SKM-1 treated with dmso at 0.1 percent for 144 hours (cell line): ENCODE data around the gene SHISA5.
"Not testable (repeated sequence)": the region's sequence is repeated elsewhere in the genome, so short reads cannot be mapped to it uniquely, and the experiment has no call there.

Source experiments
- DNase-seq: peaks from one replicate; lab custom pipeline; 2025; ENCODE audit not compliant: unreplicated experiment; lab: John Stamatoyannopoulos, UW

The SHISA5 gene

DNA sequence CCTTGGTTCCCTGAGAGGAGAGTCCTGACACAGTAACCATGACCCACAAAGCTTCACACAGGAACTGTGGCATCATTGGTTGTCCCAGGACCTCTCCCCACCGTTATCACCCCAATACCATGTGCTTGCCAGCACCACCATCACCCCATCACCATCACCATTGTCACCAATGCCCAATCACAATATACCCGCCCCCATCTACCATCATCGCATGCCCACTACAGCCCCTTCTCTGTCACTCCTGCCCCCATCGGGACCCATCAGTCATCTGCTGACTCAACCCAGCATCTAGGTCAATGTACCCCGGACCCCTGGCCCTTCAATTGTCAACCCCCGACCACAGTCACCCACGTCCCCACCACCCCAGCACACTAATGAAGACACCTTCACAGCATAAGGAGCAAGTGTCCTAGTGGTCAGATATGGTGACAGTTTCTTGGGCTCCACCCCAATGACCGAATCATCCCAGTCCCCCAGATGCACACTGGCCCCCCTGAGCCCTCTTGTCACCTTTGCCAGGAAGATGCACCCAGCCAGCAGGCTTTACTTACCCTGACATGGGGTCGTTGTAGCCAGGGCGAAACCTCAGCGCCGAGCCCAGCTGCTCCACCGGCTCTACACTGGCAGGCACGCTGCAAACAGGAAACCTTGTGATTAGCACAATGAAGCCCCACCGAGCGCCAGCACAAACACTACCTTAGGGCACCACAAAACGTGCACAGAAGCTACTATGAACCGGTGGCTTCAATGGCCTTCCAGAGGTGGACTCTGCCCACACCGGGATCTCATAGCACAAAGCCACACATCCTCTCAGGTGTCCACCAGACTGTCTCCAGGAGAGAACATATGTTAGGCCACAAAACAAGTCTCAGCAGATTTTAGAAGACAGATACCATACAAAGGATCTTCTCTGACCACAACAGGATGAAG lies 25.1 kb downstream of the SHISA5 start:
- DNase-seq: no peak

DNA sequence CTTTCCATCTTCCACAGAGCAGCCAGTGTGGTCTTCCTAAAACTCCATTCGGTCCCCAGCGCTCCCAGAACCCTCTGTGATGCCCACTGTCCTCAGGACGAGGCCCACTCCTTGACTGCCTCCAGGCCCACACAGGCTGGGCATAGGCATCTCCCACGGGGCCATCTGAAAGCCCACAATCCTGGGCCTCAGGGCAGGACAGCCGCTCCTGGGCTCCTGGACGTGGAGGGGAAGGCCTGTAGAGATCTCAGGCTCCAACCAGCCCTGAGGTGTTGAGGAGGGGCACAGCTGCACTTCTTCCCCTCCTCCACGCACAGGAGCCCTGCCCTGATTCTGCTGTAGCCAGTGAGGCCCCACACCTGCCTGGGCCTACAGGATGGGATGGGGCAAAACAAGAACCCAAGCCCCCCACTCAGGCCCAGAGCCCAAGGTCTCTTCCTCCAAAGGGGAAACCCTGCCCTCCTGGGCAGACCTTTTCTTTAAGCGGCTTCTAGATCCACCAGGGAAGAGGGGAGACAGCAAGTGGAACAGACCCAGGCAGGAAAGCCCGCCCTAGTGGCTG lies 25.9 kb downstream of the SHISA5 start:
- DNase-seq: no peak

DNA sequence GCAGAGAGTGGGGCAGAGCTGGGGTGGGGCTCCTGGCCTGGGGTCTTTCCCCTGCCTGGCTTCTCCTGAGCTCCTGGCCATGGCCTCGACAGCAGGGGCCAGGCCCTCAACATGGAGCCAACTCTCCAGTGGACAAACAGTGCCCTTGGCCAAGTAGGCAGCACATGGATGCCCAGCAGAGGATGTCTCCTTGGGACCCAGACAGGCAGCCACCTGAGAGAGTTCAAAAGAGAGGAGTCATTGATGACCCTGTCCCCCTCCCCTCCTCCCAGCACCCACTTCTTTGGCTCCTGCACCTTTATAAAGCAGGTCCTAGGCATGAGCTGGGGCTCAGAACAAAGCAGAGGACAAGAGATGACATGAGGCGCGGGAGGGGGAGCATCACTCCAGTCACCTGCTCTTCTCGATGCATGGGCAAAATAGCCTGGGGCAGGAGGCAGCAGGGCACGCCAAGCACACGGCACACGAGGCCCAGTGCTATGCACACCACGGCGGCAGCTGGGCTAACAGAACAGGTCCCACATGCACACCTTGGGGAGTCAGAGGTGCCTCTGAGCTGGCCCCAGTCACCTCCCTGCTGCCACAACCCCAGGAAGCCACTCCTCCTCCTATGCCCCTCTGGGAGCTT lies 27.4 kb downstream of the SHISA5 start:
- DNase-seq: no peak

DNA sequence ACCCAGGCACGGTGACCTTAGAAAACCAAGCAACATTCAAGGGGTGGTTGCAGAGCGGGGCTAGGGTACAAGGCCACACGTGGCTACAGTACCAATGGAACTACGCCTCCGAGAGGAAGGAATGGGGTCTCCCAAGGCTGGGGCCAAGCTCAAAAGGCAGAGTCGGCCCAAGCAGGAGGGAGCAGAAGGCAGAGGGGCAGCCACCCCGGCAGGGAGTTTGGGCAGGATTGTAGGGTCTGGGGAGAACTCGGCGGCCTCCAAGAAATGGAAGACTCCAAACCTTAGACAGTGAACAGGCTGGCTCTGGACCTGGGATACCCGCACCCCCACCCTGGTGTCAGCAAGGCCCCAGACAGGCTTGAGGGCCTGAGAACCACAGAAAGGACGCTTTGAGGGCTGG lies 28.8 kb downstream of the SHISA5 start:
- DNase-seq: no peak

DNA sequence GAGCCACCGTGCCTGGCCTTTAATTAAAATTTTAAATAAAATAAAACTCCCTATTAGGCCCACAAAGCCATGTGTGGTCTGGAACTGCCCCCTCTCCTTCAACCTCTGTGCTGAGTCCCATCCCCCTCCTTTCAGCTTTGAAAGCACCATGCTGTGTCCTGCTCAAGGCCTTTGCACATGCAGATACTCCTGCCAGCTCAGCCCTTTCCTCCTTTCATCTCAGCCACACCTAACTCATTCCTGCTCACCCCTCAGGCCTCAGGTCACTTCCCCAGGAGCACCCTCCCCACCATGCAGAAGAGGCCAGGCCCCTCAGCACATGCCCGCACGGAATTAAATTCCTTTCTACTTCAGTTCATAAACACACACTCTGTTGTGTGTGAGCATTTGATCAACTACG lies 29.4 kb downstream of the SHISA5 start:
- DNase-seq: no peak

DNA sequence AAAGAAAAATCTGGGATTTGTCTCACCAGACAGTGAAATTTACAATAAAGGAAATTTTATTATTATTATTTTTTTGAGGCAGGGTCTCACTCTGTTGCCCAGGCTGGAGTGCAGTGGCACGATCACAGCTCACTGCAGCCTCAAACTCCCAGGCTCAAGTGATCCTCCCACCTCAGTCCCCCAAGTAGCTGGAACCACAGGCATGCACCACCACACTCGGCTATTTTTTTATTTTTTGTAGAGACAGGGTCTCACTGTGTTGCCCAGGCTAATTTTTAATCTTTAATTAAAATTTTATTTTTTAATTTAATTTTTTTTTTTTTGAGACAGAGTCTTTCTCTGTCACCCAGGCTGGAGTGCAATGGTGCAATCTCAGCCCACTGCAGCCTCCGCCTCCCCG lies 29.9 kb downstream of the SHISA5 start:
- not testable (repeated sequence) for DNase-seq

DNA sequence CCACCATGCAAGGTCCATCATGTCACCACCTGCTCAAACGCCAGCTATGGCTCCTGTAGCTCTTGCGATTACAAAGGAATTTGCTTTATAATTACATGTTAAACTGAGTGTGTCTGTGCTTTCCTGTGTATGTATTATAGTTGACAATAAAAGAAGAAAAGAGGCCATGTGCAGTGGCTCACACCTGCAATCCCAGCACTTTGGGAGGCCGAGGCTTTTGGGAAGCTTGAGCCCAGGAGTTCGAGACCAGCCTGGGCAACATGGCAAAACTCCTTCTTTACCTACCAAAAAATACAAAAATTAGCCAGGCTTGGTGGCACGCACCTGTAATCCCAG lies 30.4 kb downstream of the SHISA5 start:
- no peak for DNase-seq

DNA sequence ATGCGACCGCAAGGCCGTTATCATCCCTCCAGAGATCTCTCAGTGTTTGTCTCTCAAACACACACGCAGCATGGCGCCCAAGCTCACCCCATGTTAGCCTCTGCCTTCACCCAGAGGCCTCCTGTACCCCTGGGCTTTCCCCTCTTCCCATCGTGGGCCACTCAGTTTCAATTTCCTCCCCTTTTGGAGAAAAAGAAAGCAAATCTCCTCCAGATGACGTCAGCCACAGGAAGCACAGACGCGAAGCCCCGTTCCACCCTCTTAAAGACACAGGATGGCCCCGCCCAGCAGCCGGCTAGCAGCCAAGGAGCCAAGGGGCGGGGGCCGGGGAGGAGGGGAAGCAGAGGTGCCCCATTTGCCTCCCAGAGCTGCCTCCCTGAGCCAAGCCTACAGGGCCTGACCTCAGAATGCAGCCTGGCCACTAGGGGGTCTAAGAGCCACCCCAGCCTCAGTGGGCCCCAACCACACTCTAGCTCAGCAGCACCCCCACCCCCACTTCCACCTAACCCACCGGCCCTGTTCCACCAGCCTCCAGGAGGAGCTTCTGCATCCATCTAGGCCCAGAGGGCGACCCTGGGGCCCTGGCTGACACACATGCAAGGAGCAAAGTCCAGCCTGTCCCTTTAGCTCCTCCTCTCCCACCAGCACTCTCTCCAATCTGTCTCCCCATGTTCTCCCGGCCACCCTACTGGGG lies 30.9 kb downstream of the SHISA5 start:
- peak; percentile 92 for DNase-seq

DNA sequence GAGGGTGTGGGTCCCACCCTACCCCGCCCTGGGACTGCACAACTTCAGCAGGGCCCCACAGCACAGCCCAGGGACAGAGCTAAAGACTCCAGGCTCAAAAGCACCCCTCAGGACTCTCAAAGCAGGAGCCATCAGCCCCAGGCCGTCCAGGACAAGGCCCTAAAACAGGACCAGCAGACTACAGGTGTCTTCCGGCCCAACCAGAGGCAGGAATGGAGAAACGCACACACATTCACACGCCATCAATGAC lies 31.4 kb downstream of the SHISA5 start:
- DNase-seq: no peak

DNA sequence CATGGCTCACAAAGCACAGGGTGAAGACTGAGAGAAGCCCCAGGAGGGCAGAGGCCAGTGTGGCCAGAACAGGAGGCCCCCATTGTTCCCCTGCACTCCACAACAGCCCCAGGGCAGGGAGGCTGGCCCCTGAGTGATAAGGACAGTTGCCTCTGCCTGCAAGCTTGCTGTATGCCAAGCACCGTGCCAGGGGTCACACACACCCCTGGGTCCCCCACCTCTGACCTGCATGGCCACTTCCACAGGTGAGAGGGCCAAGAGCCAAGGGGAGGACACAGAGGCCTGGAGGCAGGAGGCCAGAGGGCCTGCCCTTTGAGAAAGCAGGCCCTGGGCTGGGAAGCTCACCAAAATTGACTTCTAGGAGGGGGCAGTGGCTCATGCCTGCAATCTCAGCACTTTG lies 33.7 kb downstream of the SHISA5 start:
- DNase-seq: no peak

DNA sequence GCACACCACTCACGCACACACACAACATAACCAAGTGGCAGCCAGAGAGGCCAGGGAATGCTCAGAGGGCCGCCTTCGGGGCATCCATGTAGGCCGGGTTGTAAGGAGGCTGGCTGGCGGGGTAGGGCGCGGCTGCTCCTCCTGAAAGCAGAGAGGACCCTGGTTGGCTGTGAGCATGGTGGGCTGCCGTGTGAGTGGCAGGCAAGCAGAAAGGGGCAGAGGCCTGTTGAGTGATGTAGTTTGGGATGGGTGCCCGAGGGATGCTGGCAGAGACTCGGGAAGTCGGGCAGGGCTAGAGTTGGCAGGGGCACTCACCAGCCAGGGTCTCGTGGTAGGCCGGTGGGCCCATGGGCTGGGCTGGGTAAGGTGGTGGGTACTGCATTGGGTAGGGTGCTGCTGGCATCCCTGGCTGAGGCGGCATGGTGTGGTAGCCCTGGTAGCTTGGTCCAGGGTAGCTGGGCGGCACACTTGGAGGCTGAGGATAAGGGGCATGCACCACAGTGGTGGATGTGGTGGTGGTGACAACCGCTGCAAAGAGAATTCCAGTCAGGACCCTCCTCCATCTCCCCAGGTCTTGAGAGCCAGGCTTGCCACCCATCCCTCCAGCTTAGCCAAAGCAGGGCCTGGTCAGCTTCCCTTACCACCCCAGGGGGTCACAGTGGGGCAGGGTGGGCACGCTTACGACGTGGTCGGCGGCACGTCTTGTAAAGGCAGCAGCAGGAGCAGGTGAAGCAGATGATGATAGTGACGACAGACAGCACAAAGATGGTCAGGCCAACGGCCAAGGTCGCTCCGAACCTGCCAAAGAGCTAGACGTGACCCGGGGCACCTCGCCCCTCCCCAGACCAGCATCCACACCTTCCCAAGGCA lies 34.7 kb downstream of the SHISA5 start:
- DNase-seq: no peak

DNA sequence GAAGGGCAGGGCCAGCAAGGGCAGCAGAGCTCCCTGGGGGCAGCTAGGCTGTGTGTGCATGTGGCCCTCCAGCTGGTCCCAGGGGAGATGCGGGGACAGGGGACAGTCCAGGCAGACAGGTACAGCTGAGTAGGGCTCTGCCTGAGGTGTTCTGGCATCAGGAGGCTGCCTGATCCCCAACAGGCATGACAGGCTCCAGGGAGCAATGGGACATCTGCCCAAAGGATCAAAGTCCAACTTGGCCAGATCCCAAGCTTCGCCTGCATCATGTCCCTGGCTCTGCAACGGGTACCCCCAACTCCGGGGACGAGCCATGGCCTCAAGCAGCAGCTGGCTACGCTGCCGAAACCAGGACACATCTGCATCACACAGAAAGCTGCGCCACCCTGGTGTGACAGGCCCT lies 35.6 kb downstream of the SHISA5 start:
- DNase-seq: no peak

DNA sequence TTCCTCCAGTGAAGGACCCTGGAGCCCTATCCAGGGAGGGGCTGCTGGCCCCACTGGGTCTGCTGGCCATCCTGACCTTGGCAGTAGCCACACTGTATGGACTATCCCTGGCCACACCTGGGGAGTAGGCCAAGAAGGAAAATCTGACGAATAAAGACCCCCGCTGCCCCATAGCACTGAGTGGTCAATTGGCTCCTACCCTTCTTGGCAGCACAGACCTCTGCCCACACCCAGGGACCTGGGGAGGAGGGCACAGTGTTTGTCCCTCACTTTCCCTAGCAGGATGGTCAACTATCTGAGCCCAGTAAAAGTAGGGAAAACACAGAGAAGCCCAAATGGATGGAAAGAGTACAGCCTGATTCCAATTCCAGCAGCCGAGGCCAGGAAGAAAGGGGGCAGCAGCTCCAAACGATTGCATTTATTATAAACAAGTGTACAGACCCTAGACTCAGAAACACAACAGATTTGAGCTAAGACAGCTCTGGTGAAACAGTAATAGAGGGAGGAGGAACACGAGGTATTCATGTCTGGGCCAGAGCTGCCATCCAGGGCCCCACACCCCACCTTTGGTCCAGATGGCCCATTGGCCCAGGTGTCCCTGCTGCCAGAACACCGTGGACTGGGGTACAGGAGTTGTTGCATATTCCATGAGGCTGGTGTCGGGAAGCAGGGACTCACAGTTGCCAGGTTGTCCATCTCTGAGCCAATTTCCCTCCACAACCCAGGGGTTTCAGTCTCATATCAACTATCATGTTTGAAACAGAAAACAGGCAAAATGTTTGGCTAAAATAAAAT lies 36.3 kb downstream of the SHISA5 start:
- no peak for DNase-seq

DNA sequence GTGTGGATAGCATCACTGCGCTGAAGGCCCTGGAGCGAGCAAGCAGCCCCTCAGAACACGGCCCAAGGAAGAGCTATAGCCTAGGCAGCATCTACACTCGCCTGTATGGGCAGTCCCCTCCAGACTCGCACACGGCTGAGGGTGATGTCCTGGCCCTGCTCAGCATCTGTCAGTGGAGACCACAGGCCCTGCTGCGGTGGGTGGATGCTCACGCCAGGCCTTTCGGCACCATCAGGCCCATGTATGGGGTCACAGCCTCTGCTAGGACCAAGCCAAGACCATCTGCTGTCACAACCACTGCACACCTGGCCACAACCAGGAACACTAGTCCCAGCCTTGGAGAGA lies 36.9 kb downstream of the SHISA5 start:
- DNase-seq: no peak

DNA sequence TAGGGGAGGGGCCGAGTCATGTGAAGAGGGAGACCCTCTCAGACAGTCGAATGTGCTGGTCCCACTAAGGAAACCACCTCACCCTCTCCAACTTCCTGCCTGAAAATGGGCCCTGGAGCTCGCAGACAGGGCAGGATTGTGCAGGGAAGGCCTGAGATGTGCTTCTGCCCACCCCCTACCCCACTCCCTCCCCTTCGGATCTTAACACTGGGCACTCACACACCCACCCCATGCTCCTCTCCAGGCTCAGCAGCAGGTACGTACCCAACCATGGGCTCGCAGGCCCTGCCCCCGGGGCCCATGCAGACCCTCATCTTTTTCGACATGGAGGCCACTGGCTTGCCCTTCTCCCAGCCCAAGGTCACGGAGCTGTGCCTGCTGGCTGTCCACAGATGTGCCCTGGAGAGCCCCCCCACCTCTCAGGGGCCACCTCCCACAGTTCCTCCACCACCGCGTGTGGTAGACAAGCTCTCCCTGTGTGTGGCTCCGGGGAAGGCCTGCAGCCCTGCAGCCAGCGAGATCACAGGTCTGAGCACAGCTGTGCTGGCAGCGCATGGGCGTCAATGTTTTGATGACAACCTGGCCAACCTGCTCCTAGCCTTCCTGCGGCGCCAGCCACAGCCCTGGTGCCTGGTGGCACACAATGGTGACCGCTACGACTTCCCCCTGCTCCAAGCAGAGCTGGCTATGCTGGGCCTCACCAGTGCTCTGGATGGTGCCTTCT lies 37.4 kb downstream of the SHISA5 start:
- DNase-seq: no peak

DNA sequence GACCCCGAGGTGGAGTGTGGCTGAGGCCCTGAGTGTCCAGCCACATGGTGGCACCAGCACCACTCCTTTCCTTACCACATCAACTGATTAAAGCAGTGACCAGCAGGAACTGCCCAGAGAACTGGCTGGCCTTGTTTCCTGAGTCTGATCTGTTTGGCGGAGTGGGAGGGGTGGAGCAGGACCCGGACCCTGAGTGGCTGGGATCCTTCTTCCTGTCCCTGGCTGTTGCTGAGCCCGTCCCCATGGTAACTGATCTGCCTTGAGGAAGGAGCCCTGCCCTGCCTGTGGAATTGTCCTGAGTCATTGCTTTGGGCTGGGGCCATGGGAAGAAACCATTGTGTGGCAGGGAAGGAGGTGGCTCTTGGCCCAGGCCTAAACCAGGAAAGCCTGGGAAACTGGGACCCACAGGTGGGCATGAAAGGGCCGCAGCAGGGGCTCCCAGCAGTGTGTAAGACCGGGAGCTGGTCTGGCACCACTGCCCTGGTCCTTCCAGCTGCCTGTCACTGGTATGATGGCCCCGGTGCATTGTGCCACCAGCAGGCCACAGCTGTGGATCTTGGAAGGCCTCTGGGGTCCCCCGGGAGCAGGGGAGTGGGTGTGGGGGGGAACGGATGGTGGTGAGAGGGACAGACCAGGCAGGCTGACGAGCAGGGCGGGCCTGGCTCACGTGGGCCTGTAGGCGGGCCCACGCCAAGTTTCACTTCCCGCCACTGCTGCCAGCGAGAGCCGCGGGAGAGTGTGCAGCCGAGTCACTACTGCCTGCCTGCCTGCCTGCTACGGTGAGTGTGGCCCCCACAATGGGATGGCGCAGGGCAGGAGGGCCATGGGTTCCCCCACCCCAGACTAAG lies 38.2 kb downstream of the SHISA5 start:
- peak; percentile 82 for DNase-seq

DNA sequence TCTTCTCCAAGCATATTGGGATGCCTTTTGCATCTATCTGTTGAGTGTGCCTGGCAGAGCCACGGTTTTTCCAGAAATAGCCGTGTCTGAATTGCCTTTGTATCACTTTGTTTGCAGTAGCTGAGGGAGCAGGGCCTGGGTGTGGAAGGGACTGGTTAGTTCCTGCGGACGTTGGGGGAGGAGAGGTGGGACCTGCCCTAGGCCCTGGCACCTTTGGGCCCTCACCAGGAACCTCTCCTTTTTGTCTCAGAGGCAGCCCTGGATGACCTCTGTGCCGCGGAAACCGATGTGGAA lies 38.8 kb downstream of the SHISA5 start:
- no peak for DNase-seq

DNA sequence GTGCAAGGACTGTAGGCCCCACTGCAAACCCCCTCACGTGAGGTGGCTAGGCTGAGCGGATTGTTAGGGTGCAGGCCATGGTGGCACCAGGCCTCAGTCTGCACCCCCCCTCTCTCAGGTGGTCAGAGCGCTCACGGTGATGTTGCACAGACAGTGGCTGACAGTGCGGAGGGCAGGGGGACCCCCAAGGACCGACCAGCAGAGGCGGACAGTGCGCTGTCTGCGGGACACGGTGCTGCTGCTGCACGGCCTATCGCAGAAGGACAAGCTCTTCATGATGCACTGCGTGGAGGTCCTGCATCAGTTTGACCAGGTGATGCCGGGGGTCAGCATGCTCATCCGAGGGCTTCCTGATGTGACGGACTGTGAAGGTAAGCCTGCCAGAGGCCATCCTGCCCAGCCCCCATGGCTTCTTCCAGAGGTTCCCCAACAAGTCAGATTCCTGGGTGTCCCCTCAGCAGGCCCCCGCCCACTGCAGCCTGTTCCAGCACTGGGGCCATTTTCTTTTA lies 39.2 kb downstream of the SHISA5 start:
- no peak for DNase-seq

DNA sequence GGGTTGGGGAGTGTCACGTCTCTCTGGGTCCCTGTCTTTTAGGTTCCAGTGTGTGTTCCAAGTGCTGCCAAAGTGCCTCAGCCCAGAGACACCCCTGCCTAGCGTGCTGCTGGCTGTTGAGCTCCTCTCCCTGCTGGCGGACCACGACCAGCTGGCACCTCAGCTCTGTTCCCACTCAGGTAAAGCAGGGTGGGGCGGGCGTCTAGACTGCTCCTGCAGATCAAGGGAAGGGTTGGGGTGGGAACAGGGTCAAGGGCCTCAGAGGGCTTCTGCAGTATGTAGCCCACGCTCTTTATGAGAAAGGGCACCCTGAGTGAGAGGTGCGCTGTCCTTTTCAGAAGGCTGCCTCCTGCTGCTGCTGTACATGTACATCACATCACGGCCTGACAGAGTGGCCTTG lies 40.3 kb downstream of the SHISA5 start:
- DNase-seq: no peak
